Urothelium cell line (cell line): ENCODE results near the gene TNRC6C.
"Not testable (repeated sequence)": the region's sequence is repeated elsewhere in the genome, so short reads cannot be mapped to it uniquely, and the experiment has no call there.

ENCODE experiments used
- DNase-seq: peaks from one replicate; pipeline ENCODE4 v3.0.0; 2011; ENCODE audit warnings: low spot score, mixed read lengths
- FAIRE-seq: peaks from 2 replicates; lab custom pipeline; 2011; peaks lifted over from hg19 to GRCh38; lab: Jason Lieb, UNC

Gene TNRC6C

DNA sequence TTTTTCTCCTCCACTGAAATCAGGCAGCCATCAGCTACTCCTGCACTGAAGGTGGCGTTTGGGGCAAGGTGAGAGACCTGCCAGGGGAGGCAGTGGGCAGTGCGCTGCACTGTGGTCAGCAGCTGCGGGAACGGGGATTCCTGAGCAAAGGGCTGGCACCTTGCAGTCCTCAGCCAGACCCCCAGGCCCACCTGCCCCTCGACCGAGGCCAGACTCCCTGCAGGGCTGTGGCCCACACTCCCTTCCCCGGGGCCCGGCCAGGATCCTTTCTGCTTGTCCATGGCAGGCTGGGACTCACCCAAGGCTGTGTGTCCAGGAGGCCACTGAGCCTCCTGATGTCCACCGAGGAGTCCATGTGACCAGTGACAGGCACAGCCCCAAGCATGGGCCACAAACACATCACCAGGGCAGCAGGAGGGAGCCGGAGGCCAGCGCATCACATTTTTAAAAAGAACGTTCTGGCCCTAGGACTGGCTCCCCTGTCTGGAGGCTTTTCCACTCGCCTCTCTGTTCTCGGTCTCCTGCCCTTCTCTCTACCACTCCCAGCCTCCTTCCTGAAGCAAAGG is 28.5 kb upstream of the TNRC6C start:
- DNase-seq: no peak
- peak; percentile 50 for FAIRE-seq

DNA sequence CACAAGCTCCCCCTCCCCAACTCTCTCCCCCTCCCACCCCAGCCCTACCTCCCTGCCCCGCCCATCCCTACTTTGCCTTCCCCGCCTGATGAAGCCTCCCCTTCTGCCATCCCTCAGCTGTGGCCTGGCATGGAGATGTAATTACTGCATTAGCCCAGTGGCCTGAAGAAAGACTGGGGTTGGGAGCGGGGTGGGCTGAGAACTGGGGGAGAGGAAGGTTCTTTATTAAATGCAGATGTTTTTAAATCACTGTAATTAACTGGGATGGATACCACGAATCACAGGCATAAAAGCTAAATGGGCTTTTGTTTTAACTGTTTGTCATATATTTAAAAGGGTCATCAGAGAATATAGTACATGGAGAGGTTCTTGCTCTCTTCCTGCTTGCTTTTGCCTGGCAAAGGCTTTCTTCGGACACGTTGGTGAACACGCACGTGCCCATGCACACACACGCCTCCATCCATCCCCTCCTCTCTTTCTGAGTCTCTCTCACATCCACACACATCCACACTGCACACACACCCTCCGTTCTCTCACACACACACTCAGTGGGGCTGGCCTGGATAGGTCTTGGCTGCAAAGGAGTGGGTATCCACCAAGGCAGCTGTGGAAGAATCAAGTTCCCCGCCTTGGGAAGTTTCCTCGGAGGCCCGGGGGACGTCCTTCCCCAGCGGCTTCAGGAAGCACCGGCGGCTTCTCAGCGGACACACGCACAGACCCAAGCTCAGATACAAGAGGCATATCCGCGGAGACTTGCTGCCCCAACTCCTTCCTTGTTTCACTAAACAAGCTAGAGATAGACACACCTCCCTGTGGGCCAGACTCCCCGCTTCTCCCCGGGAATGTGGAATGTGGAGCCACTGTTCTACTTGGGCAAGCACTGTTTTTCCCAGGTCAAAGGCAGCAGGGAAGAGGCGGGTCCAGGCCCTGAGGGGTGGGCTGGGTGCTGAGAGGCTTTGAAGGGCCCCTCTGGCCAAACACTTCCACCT is 27.4 kb upstream of the TNRC6C start:
- FAIRE-seq: no peak
- no peak for DNase-seq

DNA sequence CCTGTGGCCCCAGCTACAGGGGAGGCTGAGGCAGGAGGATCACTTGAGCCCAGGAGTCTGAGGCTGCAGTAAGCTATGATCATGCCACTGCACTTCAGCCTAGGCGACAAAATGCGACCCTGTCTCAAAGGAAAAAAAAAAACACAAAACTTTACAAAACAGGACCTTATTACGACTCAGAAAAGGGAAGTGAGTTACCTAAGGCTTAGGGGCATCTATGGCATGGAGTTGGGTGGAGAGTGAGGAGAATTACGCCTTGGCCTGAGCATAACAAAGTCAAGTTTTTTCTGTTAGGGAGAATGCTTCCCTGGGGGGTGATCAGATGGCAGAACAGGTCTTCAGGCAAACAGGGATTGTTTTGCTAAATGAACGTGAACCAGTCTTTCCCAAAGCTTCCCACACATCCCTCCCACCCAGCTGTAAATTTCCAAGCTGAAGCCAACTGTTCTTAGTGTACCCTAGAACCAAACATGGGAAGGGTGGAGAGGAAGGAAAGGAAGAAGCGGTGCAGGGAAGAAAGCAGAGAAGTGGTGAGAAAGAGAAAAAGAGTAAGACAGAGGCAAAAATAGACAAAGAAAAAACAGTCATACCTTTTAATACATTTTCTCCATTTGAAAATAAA is 24.6 kb upstream of the TNRC6C start:
- DNase-seq (no peak), FAIRE-seq (no peak)

DNA sequence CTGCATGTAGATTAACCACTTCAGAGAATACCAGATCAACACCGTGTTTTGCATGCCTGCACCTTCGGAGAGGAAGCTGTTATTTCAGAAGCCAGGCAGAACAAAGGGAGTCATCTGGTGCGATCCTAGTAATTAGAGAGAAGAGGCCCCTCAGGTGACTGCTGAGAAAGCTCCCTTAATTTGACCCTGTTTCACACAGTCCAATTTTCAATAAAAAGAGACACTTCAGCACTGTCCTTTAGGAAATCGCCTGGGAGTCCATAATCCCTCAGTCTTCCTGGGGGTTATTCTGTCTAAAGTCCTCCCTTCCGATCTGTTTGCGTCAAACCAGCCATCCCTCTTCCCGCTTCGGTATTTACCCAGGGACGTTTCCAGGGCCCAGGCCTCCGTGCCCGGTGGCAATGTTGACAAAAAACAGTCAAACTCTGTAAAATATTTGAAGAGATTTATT is 23.4 kb upstream of the TNRC6C start:
- DNase-seq: no peak
- FAIRE-seq: no peak

GRCh38 chr17:77935744-77936143 is 22.8 kb upstream of the TNRC6C start:
- FAIRE-seq, DNase-seq: not testable (repeated sequence)

DNA sequence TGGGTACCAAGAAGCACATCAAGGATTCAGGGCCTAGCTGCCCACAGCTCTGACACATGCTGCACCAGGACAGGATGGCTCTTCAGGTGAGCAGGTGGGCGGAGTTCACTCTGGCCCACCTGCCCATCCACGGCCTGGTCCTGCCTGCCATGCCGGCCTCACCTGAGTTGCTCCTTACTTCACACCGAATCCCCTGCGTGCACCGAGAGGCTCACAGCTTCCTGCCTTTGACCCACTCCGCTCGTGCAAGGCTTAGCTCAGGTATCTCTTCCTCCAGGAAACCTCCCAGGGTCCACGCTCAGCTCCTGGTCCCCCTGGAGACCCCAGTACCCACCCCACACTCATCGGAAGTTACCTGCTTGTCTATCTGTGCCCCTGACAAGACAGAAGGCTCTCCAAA is 21.6 kb upstream of the TNRC6C start:
- DNase-seq (no peak), FAIRE-seq (no peak)

DNA sequence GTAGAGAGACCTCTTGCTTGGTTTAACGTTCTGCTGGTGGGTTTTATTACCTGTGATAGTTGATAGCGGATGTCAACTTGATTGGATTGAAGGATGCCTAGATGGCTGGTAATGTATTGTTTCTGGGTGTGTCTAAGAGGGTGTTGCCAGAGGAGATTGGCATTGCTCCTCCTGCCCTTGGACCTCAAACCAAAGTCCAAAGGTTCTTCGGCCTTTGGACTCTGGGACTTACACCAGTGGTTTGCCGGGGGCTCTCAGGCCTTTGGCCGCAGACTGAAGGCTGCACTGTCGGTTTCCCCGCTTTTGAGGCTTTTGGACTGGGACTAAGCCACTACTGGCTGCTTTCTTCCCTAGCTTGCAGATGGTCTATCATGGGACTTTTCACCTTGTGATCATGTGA is 17.5 kb upstream of the TNRC6C start:
- DNase-seq (no peak), FAIRE-seq (no peak)

- FAIRE-seq (no peak), DNase-seq (no peak)
These were observed 16.2 kb upstream of the TNRC6C start for GRCh38 chr17:77942112-77942988.

DNA sequence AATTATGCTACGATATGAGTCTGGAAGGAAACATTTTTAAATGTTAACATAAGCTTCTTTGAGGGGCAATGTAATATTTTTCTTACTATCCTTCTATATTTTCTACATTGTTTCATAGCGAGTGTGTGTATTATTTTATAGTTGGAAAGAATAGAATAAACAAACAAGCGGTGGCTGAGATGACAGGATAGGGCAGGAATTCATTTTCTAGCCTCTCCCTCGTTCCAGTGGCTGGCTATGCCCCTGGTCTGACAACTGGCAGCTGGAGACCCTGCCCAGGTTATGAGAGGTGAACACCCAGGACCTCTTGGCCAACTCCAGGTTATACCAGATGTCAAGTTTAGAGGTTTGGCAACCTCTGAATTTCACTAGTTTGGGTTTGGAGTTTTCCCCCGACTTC is 14.5 kb upstream of the TNRC6C start:
- FAIRE-seq: no peak
- DNase-seq: no peak

DNA sequence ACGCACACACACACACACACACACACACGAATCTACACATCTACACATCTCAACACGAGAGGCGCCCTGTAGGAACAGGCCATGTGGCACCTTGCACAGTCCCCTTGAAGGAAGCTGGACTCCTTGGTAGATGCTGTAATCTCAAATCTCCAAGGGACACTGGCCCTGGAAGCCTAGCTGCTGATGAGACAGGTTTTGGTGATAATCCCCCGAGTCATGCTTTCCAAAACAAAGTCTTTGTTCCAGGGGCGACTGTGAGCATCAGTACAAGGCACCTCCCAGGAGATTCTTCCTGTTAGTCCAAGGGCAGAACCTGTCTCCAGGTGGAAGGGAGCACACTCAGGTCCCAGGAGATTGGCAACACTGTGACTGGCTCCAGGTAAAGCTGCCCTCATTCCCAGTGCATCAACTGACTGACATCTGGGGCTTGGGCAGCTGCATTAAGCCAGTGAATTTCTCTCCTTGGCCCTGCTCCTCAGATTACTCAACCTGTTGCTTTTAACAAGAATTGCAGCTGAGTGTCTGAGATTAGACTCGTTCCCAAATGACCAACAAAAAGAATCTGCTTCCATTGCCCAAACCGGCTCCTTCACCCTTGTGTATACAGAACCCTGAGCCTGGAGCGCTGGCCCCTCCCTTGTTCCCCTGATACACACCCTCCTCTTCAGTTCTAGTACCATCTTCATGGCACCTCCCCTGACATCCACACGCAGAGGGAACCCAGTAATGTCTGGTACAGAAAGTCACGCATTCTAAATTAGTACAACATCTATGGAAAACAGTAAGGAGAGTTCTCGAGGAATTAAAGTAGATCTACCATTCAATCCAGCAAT is 13.9 kb upstream of the TNRC6C start:
- FAIRE-seq (peak; percentile 40), DNase-seq (no peak)

DNA sequence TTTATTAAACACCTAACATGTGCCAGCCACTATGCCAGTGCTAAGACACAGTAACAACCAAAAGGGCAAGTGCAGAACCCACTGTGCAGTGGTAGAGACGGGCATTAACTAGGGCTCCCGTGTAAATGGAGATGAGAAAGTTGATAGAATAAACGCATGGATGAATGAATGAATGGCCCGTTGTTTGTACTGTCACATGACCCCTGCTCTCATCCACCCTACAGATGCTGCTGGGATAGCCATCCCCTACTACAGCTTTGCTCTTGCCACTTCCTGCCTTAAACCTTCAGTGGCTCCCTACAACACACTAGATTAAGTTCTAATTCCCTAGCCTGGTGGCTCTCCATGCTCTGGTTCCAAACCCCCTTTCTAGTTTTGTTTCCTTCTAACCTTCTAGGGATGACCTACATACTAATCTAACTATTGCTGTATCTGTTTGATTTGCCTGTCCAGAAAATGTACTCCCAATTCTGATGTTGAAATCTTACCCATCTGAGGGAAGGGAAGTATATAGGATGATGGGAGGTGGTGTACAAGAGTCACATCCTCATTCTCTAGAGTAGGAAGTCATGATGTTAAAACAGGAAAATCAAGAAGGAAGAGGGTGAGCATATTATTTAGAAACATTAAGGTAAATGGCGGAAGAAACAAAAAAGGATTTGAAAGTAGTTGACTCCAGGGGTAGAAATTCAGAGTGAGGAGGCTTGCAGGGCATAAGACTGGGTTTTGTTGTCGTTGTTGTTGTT is 11.4 kb upstream of the TNRC6C start:
- FAIRE-seq: peak; percentile 63

GRCh38 chr17:77948690-77949114 is 9.8 kb upstream of the TNRC6C start:
- FAIRE-seq (peak; percentile 59), DNase-seq (peak; percentile 76)

More for the DNA sequence above, 11.4 kb upstream of the TNRC6C start:
- DNase-seq: no peak

- FAIRE-seq (no peak), DNase-seq (no peak)
These were observed 7.4 kb upstream of the TNRC6C start for GRCh38 chr17:77951123-77951522.

DNA sequence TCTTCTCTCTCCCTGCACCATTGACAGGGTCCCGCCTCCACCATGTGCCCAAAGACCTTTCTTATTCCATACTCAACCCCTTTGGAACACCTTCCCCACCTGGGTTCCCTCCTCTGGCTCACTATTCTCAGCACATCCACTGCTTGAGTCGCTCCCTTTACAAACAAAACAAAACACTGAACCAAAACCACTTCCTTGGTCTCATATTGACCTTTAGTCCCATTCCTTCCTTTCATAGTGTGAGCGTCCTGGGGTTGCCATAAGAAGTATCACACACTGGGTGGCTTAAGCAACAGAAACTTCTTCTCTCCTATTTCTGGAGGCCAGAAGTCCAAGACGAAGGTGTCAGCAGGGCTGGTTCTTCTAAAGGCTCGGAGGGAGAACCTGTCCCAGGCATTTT is 6.1 kb upstream of the TNRC6C start:
- FAIRE-seq (no peak), DNase-seq (no peak)

GRCh38 chr17:77957235-77957856 is 1.2 kb upstream of the TNRC6C start:
- no peak for DNase-seq
- no peak for FAIRE-seq

- FAIRE-seq (no peak), DNase-seq (no peak)
These were observed 218 bp downstream of the TNRC6C start for GRCh38 chr17:77958716-77959125.

- FAIRE-seq (no peak), DNase-seq (peak; percentile 40)
These were observed 823 bp downstream of the TNRC6C start for GRCh38 chr17:77959126-77959925.
